Epidermal melanocyte (primary cell): ENCODE results near the gene KCNK18.
"Not testable (repeated sequence)": the region's sequence is repeated elsewhere in the genome, so short reads cannot be mapped to it uniquely, and the experiment has no call there.

Experiments
- DNase-seq: peaks from one replicate; pipeline ENCODE4 v3.0.0; 2011; ENCODE audit warnings: low spot score; ENCODE audit not compliant: insufficient read length

The KCNK18 gene

GRCh38 chr10:117221156-117221711, 23.9 kb downstream of the KCNK18 start:
- no peak for DNase-seq

GRCh38 chr10:117222552-117222951, 25.3 kb downstream of the KCNK18 start:
- no peak for DNase-seq

- no peak for DNase-seq
Measured at GRCh38 chr10:117222976-117223692, 25.8 kb downstream of the KCNK18 start.

- no peak for DNase-seq
Measured at GRCh38 chr10:117223693-117224430, 26.6 kb downstream of the KCNK18 start.

- DNase-seq, result no peak
Measured at GRCh38 chr10:117224881-117225280, 27.6 kb downstream of the KCNK18 start.

- no peak for DNase-seq
Measured at GRCh38 chr10:117226813-117227451, 29.6 kb downstream of the KCNK18 start.

- DNase-seq, result no peak
Measured at GRCh38 chr10:117228210-117228609, 30.9 kb downstream of the KCNK18 start.

- DNase-seq, result not testable (repeated sequence)
Measured at GRCh38 chr10:117230107-117230506, 32.8 kb downstream of the KCNK18 start.

- no peak for DNase-seq
Measured at GRCh38 chr10:117237401-117237991, 40.2 kb downstream of the KCNK18 start.

- DNase-seq, result no peak
Measured at GRCh38 chr10:117239051-117239450, 41.8 kb downstream of the KCNK18 start.

- DNase-seq, result no peak
Measured at GRCh38 chr10:117239721-117240620, 42.7 kb downstream of the KCNK18 start.

- DNase-seq, result no peak
Measured at GRCh38 chr10:117240621-117241529, 43.6 kb downstream of the KCNK18 start, which contains the start of gene SLC18A2. TSS of gene SLC18A2 (plus strand) at chr10:117241114. CDS start at chr10:117241694, 580 bp downstream.

- no peak for DNase-seq
Measured at GRCh38 chr10:117241541-117242462, 44.5 kb downstream of the KCNK18 start.

- DNase-seq, result no peak
Measured at GRCh38 chr10:117242463-117242832, 45.2 kb downstream of the KCNK18 start.

- DNase-seq, result no peak
Measured at GRCh38 chr10:117246997-117247671, 49.8 kb downstream of the KCNK18 start.

GRCh38 chr10:117248750-117249465, 51.6 kb downstream of the KCNK18 start:
- DNase-seq, result no peak

- DNase-seq, result no peak
Measured at GRCh38 chr10:117249493-117250093, 52.3 kb downstream of the KCNK18 start.
